Osteoblast (primary cell): ENCODE data around the gene PIP4K2B. TPM values are rescaled to one million over a fixed set of nuclear protein-coding genes. Genes with fewer than 3 reads are reported as not detected.
A peak's percentile ranks its signal among the peaks of the same experiment; 100 is the strongest.

Source experiments
- DNase-seq: peaks from one replicate; pipeline ENCODE4 v3.0.0; 2011; ENCODE audit warnings: low spot score, mixed read lengths; ENCODE audit not compliant: insufficient read length; ENCODE audit errors: missing footprints
- H2AFZ ChIP-seq: 2 replicates; pipeline ENCODE4 v1.6.0; 2011; ENCODE audit warnings: mild to moderate bottlenecking, low read length
- H3K27ac ChIP-seq: 2 replicates; pipeline ENCODE4 v1.5.1; 2011; ENCODE audit warnings: mild to moderate bottlenecking, low read depth, low read length, moderate library complexity
- H3K27me3 ChIP-seq: 2 replicates; pipeline ENCODE4 v1.6.0; 2012; ENCODE audit warnings: mild to moderate bottlenecking, control low read depth, inconsistent platforms, low read length, moderate library complexity; ENCODE audit not compliant: insufficient read depth
- H3K36me3 ChIP-seq: 2 replicates; pipeline ENCODE4 v1.5.1; 2011; ENCODE audit warnings: mild to moderate bottlenecking, low read length, control low read depth, moderate library complexity; ENCODE audit not compliant: insufficient read depth
- H3K4me1 ChIP-seq: 2 replicates; pipeline ENCODE4 v1.5.1; 2011; ENCODE audit warnings: mild to moderate bottlenecking, low read length, control low read depth, moderate library complexity; ENCODE audit not compliant: insufficient read depth
- H3K4me2 ChIP-seq: 2 replicates; pipeline ENCODE4 v1.6.0; 2011; ENCODE audit warnings: mild to moderate bottlenecking, low read length; ENCODE audit not compliant: insufficient read depth
- H3K4me3 ChIP-seq: fragments of 200-600 bp; sonication (generic); 3 replicates; pipeline ENCODE4 v1.5.1; 2012; ENCODE audit warnings: mild to moderate bottlenecking, low read length, inconsistent platforms; ENCODE audit not compliant: insufficient read depth
- H3K79me2 ChIP-seq: 2 replicates; pipeline ENCODE4 v1.6.0; 2012; ENCODE audit warnings: mild to moderate bottlenecking, low read length, control low read depth, inconsistent platforms; ENCODE audit not compliant: insufficient read depth
- H3K9me3 ChIP-seq: 2 replicates; pipeline ENCODE4 v1.5.1; 2011; ENCODE audit warnings: low read depth, low read length, control low read depth
- H4K20me1 ChIP-seq: 2 replicates; pipeline ENCODE4 v1.6.0; 2012; ENCODE audit warnings: mild to moderate bottlenecking, low read length, control low read depth; ENCODE audit not compliant: insufficient read depth
- total RNA-seq: library from RNA; depleted of rRNA; stranded (reverse); fragments of >200 nt; gene quantifications from 2 replicates; pipeline ENCODE4 v1.2.3, GENCODE V29; 2012
- TF ChIP-seq, protein P1 (sequence below): IDR thresholded peaks from 2 replicates; pipeline ENCODE4 v1.5.1; 2011; ENCODE audit warnings: mild to moderate bottlenecking, low read depth, low read length, moderate library complexity; ENCODE audit errors: extremely low read depth

PIP4K2B gene
- total RNA-seq, 1 donor: 48.1 TPM

DNA sequence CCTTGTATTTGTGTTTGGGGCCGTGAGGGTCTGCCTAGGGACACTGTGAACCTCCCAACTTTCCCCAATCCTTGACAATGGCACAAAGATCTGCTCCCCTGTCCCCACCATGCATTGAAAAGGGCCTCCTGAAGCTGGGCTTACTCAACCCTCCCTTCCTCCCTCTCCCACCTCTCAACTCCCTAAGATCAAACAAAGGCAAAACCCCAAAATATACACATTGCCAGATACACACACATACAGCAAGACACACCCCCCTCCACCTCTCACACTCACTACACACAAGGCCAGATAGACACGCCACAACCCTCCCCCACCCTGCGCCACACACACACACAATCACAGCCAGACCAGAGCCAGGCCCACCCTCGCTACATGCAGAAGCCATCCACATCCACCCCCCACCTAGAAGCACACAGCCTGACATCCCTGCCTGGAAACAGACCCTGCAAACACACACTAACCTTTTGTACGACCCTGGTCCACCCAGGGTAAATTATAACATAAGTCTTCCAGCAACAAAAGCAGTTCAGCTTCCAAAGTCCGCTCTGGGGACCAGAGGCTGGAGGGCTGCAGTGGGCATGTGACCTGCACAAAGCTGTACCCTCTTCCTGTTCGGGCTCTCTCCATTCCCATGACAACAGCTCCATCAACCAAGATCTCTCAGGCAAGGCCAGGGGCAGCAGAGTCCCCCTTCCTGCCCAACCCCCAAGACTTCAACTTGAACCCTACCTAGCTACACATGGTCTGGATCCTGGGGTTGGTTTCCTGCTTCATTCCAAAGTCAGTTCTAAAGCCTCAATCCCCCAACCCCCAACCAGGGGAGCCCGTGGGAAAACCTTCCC lies 53.1 kb downstream of the PIP4K2B start:
- Histone ChIP-seq H3K4me1 (peaks cover 44% of the 10 kb centered on the region), H3K27me3 (no peaks in the 10 kb centered on the region), H2AFZ (no peak overlapping the region), H3K4me3 (peak overlapping the region; percentile 97), H3K27ac (peak overlapping the region; percentile 2), H3K36me3 (peaks cover 11% of the 10 kb centered on the region), H3K79me2 (peaks cover 68% of the 10 kb centered on the region), H3K9me3 (no peaks in the 10 kb centered on the region), H3K4me2 (peak overlapping the region; percentile 96), H4K20me1 (peaks cover 52% of the 10 kb centered on the region)
- TF ChIP-seq, protein P1, sequence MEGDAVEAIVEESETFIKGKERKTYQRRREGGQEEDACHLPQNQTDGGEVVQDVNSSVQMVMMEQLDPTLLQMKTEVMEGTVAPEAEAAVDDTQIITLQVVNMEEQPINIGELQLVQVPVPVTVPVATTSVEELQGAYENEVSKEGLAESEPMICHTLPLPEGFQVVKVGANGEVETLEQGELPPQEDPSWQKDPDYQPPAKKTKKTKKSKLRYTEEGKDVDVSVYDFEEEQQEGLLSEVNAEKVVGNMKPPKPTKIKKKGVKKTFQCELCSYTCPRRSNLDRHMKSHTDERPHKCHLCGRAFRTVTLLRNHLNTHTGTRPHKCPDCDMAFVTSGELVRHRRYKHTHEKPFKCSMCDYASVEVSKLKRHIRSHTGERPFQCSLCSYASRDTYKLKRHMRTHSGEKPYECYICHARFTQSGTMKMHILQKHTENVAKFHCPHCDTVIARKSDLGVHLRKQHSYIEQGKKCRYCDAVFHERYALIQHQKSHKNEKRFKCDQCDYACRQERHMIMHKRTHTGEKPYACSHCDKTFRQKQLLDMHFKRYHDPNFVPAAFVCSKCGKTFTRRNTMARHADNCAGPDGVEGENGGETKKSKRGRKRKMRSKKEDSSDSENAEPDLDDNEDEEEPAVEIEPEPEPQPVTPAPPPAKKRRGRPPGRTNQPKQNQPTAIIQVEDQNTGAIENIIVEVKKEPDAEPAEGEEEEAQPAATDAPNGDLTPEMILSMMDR: no peak
- DNase-seq: peak; percentile 75

DNA sequence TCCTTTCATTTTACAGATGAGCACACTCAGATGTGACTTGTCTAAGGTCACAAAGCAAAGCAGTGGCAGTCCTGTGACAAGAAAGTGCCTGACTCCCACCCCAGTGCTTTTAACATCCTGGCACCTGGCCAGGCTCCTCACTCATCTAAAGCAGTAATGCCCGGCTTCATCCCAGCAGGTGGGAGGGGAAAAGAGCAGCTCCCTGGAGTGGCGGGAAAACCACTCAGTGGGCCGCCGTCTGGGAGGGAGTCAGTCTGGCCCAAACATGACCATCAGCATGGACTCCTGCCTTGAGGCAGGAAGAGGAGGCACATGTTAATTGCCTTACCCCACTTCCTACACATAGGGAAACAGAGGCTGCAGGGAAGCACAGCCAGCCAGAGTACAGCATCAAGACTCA lies 53.8 kb downstream of the PIP4K2B start:
- H3K27ac ChIP-seq: no peak overlapping the region
- H3K9me3 ChIP-seq: no peaks in the 10 kb centered on the region
- H3K4me3 ChIP-seq: peak overlapping the region; percentile 97
- H3K79me2 ChIP-seq: peaks cover 75% of the 10 kb centered on the region
- DNase-seq: no peak
- H3K4me2 ChIP-seq: peak overlapping the region; percentile 96
- peaks cover 11% of the 10 kb centered on the region for H3K36me3 ChIP-seq
- no peak overlapping the region for H2AFZ ChIP-seq
- TF ChIP-seq, protein P1: no peak
- H3K4me1 ChIP-seq: peaks cover 43% of the 10 kb centered on the region
- H4K20me1 ChIP-seq: peaks cover 59% of the 10 kb centered on the region
- no peaks in the 10 kb centered on the region for H3K27me3 ChIP-seq

- H3K79me2 ChIP-seq: peaks cover 93% of the 10 kb centered on the region
- H4K20me1 ChIP-seq: peaks cover 69% of the 10 kb centered on the region
- DNase-seq: no peak
- H3K27ac ChIP-seq: no peak overlapping the region
- no peak overlapping the region for H3K4me3 ChIP-seq
- H3K4me2 ChIP-seq: no peak overlapping the region
- H3K36me3 ChIP-seq: peaks cover 22% of the 10 kb centered on the region
- no peaks in the 10 kb centered on the region for H3K9me3 ChIP-seq
- TF ChIP-seq, protein P1: no peak
- H2AFZ ChIP-seq: no peak overlapping the region
- H3K4me1 ChIP-seq: peaks cover 35% of the 10 kb centered on the region
- no peaks in the 10 kb centered on the region for H3K27me3 ChIP-seq
These were observed 55.7 kb downstream of the PIP4K2B start for GRCh38 chr17:38743556-38744171.
